HG03521 (cell line): ENCODE measurements around the gene HOXA11.

Experiments
- ATAC-seq: cut with Tn5 transposase; IDR thresholded peaks from one replicate; pipeline ENCODE4 v1.9.1; 2021; ENCODE audit warnings: mild to moderate bottlenecking, moderate library complexity; ENCODE audit not compliant: unreplicated experiment

Gene HOXA11

GRCh38 chr7:27148756-27149641 is 36.0 kb downstream of the HOXA11 start:
- ATAC-seq: no peak

- no peak for ATAC-seq
Measured at GRCh38 chr7:27148031-27148755, 36.8 kb downstream of the HOXA11 start.

GRCh38 chr7:27147199-27148030 is 37.6 kb downstream of the HOXA11 start, which contains the start of gene HOXA6:
Gene HOXA6, minus strand, starts transcription at chr7:27147774. Its CDS starts 25 bp downstream, at chr7:27147749.
- ATAC-seq: no peak

- no peak for ATAC-seq
Measured at GRCh38 chr7:27146491-27147198, 38.4 kb downstream of the HOXA11 start.

GRCh38 chr7:27145914-27146412 is 39.1 kb downstream of the HOXA11 start:
- no peak for ATAC-seq

GRCh38 chr7:27145165-27145913 is 39.7 kb downstream of the HOXA11 start:
- ATAC-seq: no peak

GRCh38 chr7:27144781-27145164 is 40.3 kb downstream of the HOXA11 start:
- no peak for ATAC-seq

- no peak for ATAC-seq
Measured at GRCh38 chr7:27143950-27144780, 40.9 kb downstream of the HOXA11 start.

GRCh38 chr7:27143023-27143949 is 41.7 kb downstream of the HOXA11 start, which contains the start of gene HOXA5:
Gene HOXA5, minus strand, starts transcription at chr7:27143681. Its CDS starts 74 bp downstream, at chr7:27143607.
- peak; percentile 55 for ATAC-seq

GRCh38 chr7:27142580-27143022 is 42.4 kb downstream of the HOXA11 start:
- no peak for ATAC-seq

GRCh38 chr7:27141923-27142579 is 43.0 kb downstream of the HOXA11 start:
- ATAC-seq: no peak

GRCh38 chr7:27141137-27141922 is 43.7 kb downstream of the HOXA11 start:
- ATAC-seq: no peak

GRCh38 chr7:27140126-27140857 is 44.7 kb downstream of the HOXA11 start:
- no peak for ATAC-seq

- ATAC-seq: no peak
Measured at GRCh38 chr7:27139334-27140125, 45.5 kb downstream of the HOXA11 start.

GRCh38 chr7:27138985-27139333 is 46.1 kb downstream of the HOXA11 start:
- ATAC-seq: no peak
